NT2/D1 (cell line): Measurements from ENCODE around the gene MARCKS.

Experiments used
- YY1 ChIP-seq: IDR thresholded peaks from 2 replicates; pipeline ENCODE4 v1.6.1; 2011; ENCODE audit not compliant: insufficient read length, insufficient read depth
- ZNF274 ChIP-seq: IDR thresholded peaks from 2 replicates; pipeline ENCODE4 v1.6.1; 2011; ENCODE audit warnings: mild to moderate bottlenecking, low read depth, low read length

DNA sequence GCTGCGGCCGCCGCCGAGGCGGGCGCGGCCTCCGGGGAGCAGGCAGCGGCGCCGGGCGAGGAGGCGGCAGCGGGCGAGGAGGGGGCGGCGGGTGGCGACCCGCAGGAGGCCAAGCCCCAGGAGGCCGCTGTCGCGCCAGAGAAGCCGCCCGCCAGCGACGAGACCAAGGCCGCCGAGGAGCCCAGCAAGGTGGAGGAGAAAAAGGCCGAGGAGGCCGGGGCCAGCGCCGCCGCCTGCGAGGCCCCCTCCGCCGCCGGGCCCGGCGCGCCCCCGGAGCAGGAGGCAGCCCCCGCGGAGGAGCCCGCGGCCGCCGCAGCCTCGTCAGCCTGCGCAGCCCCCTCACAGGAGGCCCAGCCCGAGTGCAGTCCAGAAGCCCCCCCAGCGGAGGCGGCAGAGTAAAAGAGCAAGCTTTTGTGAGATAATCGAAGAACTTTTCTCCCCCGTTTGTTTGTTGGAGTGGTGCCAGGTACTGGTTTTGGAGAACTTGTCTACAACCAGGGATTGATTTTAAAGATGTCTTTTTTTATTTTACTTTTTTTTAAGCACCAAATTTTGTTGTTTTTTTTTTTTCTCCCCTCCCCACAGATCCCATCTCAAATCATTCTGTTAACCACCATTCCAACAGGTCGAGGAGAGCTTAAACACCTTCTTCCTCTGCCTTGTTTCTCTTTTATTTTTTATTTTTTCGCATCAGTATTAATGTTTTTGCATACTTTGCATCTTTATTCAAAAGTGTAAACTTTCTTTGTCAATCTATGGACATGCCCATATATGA lies 3.2 kb downstream of the MARCKS start:
- no peak for TF ChIP-seq ZNF274
- no peak for TF ChIP-seq YY1
